HG02623 (cell line): ENCODE measurements around the gene NFATC1.

Experiments
- ATAC-seq: cut with Tn5 transposase; IDR thresholded peaks from one replicate; pipeline ENCODE4 v1.9.1; 2021; ENCODE audit warnings: moderate library complexity; ENCODE audit not compliant: unreplicated experiment

The NFATC1 gene

DNA sequence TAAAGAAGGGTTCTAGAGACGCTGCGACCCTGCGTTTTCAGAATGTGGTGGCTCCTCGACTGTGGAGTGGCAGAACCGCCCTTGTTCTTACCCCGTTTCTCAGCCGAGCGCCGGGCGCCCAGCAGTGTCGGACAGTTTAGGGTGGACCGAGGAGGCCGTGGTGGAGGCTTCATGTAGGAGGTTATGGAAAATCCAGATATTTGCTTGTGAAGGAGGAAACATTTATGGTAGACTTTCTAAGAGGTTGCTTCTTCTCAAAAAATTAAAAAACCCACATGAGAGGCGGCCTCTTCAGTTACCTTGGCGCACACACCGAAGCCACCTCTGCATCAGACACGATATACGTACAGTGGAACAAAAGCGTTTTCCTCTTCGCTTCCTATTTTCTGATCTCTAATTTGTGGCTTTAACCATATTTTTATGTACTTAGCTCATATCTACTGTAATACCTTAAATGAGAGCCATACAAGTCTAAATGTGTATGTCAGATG is 120.8 kb downstream of the NFATC1 start:
- no peak for ATAC-seq

DNA sequence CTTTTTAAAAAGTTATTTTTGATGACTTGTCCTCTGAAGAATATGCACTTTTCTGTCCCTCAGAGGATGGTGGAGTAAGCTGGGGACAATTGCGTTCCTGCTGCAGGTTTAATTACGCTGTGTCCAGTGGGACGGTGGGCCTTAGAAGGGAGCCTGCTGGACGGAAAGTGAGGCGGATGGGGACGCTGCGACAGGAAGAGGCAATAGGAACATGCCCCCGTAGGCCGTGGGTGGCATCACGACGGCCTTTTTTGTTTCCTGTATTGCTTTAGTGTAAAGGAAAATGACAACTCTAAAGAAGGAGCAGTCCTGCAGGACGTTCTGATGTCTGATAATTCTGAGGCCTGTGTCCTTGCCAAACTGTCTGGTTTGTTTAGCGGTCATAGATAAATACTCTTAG is 121.6 kb downstream of the NFATC1 start:
- no peak for ATAC-seq

DNA sequence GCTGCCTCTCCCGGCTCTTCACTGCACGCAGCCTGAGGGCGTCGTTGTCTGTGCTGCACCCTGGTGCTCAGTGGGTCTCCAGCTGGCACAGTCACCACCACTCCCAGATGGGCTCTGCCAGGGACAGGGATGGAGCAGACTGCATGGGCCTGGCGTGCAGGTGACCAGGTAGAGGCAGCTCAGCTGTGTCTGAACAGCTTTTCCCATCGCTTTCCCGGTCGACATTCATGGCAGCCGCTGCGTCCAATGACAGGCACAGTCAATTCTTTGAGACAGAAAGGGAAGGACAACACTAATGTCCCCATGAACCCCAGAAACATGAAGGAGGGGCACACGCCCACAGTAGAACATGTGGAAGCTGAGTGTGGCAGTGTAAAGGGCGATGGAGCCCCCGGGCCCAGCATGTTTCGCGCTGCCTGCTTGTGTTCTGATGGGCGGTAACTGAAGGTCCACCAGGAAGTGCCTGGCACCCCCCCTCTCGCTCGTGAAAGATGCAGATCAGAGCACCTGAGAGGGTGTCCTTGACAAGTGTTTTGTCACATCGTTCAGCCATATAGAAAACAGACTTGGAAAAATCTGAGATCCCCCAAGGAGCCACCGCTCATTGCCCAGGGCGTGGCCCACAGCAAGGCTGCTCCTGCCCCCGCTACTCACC is 122.4 kb downstream of the NFATC1 start:
- ATAC-seq: no peak

DNA sequence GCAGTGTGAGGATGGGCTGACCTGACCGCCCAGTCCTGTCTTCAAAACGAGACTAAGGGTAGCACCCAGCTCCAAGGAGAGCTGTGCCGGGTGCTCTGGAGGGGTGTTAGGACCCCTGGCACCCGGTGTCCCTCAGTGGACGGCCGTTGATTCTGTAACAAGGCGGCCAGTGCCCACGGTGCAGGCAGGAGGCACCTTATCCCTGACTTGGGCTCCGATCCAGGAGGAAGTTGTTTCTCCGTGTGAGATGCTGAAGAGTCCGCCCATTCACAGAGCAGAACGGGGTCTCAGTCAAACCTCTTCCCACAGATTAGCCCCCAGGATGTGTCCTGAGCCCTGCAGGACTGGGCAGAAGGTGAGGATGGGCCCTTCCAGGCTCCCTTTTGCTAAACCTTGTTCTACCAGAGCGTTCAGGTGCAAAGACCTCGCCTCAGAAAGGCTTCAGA is 123.0 kb downstream of the NFATC1 start:
- ATAC-seq: no peak

DNA sequence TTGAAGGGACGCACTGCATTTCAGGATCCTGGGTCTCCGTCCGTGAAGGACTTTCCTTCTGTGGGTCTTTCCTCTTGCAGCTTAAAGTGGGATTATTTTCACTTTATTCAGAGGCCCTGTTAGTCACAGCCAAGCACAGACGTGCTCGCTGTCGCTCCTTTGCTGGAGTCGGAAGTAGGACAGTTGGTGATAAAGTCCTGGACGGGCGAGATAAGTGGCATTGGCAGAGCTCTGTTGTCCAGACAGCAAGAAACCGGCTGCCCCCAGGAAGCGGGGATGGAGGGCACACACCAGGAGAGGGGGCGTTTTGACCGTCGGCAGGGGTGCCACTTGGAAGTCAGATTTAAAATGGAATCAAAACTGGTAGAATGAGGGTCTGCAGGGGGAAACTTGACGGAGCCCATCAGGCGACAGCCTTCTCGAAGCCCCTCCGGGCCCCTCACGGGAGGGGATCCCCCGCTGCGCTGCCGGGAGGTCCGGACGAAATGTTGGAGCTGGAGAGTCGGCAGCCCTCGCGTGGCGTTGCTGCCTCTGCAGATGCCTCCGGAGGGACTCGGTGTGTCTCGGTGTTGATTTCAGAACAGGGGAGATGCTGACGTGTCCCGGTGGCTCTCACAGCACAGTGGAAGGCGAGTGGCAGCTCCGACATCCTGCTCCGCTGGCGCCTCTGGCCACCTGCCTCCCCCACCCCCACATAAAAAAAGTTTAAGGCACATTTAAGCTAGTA is 124.2 kb downstream of the NFATC1 start:
- no peak for ATAC-seq

DNA sequence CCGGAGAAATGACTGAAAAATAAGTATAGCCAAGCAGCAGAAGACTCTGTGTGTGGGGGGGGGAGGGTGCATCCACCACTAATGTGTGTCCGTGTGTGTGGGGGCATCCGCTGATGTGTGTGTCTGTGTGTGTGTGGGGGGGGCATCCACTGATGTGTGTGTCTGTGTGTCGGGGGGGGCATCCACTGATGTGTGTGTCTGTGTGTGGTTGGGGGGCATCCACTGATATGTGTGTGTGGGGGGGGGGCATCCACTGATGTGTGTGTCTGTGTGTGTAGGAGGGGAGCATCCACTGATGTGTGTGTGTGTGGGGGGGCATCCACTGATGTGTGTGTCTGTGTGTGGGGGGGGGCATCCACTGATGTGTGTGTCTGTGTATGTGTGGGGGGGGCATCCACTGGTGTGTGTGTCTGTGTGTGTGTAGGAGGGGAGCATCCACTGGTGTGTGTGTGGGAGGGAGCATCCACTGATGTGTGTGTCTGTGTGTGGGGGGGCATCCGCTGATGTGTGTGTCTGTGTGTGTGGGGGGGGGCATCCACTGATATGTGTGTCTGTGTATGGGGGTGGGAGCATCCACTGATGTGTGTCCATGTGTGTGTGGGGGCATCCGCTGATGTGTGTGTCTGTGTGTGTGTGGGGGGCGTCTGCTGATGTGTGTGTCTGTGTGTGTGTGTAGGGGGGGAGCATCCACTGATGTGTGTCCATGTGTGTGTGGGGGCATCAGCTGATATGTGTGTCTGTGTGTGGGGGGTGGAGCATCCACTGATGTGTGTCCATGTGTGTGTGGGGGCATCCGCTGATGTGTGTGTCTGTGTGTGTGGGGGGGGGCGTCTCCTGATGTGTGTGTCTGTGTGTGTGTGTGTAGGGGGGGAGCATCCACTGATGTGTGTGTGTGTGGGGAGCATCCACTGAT is 125.0 kb downstream of the NFATC1 start:
- ATAC-seq: no peak

DNA sequence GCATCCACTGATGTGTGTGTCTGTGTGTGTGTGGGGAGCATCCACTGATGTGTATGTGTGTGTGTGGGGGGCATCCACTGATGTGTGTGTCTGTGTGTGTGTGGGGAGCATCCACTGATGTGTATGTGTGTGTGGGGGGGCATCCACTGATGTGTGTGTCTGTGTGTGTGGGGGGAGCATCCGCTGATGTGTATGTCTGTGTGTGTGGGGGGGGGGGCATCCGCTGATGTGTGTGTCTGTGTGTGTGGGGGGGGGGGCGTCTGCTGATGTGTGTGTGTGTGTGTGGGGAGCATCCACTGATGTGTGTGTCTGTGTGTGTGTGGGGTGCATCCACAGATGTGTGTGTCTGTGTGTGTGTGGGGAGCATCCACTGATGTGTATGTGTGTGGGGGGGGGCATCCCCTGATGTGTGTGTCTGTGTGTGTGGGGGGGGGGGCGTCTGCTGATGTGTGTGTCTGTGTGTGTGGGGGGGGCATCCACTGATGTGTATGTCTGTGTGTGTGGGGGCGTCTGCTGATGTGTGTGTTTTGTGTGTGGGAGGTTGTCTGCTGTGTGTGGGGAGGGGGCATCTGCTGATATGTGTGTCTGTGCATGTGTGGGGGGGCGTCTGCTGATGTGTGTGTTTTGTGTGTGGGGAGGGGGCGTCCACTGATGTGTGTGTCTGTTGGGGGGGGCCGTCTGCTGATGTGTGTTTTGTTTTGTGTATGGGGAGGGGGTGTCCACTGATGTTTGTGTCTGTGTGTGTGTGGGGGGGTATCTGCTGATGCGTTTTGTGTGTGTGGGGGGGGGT is 125.9 kb downstream of the NFATC1 start:
- no peak for ATAC-seq

DNA sequence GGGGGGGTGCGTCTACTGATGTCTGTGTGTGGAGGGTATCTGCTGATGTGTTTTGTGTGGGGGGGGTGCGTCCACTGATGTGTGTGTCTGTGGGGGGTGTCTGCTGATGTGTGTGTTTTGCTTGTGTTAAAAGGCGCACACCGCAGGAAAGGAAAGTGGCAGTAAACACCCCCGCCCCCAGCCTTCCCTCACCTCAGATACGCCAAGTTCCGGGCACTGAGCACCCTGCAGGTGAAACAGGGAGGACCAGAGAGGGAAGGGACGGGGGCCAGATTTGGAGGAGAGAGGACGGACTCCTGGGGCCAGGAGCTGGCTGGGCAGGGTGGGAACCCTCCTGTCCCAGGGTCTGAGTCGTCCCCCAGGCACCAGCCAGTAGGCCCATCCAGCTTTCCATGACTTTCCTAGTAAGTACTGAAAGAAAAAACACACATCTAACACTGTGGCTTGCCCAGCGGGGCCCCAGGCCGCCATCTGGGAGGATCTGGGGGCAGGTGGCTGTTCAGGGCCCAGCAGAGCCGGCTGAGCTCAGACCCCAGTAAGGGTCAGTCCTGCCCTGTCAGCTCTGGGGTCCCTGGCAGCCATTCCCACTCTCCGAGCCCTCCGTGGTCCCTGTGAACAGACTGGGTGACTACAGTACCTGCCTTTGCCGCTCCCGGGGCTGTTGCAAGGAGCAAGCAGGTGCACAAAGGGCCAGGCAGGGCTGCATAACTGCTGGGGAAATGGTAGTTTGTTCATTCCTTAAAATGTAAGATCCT is 126.9 kb downstream of the NFATC1 start:
- peak; percentile 5 for ATAC-seq

DNA sequence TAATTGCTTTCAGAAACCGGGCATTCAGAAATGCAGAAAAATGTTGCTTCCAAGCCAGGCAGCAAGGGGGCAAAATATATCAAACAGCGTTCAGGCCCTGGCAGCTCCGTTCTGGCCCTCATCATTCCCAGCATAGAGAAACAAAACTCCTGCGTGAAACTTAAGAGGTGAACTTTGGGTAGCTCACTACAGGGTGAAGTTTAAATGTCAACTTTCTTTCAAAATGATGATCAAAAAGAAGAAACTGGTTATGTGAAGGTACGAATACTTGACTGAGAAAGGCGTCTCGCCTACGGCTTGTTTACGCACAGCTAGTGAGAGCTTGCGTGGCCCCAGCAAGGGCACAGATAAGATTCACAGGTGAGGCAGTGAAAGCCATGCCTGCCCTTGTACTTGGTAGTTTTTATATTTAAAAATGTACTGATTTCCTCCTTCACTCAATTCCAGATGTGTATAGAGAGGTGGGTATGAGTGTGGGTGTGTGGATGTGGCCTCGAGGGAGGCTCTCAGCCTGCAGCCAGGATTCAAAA is 127.5 kb downstream of the NFATC1 start:
- ATAC-seq: peak; percentile 26

DNA sequence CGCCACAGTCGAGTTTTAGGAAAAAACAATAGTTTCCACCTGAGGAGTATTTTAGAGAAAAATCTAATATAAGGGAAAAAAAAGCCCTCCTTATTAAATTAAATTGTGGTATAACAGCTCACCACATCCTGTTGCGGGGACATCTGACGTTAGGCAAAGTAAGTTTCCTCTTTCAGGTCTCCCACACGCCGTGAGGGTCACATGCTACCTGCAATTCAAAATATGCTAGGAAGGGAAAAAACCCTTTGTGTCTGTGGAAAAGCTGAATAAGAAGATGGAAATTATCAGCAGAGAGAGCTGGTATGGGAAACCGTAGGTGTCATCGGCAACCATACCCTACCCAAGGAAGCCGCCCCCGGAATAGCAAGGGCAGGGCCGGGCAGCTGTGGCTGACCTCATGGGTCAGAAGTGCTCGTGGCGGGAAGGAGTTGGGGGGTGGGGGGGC is 128.0 kb downstream of the NFATC1 start:
- ATAC-seq: peak; percentile 59

DNA sequence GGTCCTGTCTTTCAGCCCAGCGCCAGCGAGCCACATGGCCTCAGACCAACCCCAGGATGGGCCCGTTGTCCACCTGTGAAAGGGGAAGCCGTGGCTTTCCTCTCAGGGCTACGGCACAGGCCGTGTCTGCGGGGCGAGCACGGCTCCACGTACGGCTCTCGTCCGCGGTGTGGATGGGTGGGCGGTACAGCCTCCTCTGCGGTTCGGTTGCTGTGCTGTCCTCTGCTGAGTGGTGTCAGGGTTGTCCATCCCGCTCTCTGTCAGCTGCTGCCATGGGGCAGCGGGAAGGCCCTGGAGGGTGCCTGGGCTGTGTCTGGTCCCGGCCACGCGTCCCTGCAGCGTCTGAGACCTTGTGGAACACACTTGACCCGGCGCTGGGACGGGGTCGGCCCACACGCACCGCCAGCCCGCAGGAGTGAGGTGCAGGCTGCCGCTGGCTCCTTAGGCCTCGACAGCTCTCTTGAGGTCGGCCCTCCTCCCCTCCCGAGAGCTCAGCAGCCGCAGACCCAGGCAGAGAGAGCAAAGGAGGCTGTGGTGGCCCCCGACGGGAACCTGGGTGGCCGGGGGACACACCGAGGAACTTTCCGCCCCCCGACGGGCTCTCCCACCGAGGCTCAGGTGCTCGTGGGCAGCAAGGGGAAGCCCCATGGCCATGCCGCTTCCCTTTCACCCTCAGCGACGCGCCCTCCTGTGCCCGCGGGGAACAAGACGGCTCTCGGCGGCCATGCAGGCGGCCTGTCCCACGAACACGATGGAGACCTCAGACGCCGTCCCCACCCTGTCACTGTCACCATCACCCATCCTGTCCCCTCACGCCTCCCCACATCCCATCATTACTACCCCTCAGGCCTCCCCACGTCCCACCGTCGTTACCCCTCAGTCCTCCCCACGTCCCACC is 128.7 kb downstream of the NFATC1 start:
- peak; percentile 18 for ATAC-seq

DNA sequence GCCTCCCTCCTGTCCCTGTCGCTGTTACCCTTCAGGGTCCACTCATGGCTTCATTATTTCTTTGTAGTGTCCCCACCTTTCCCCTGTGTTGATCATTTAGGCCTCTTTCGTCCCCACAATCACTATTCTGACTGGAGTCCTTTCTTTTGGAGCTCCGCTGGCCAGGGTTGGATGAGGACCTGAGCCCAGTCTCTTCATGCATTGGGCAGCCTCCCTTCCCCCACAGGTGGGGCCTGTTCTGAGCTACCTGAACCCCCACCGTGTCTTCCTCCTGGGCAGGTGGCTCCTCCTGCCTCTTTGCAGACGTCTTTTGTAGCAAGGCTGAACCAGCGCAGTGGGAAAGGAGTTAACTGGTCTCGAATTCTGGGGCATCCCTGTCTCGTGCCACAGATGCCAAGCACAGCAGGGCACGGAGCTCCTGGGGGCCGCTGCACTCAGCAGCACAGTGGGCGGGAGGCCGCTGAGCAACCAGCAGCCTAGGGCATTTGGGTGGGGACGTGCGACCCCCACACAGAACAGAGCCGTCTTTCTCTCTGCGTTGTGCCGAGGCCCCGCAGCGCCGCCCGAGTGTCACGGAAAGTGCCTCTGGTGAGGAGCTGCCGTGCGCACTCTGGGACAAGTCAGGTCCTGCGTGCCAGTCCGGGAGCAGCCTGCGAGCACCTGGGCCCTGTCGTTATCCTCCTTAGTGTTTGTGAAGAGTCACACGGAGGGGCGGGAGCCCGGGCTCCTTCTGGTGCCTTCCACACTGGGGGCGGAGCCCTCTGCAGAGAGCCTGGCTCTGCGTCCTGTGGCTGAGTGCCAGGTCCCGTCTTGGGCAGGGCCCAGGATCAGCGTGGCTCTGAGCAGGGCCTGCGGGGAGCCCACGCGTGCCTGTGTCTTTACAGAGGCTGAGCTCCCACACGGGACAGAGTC is 130.1 kb downstream of the NFATC1 start:
- ATAC-seq: no peak

DNA sequence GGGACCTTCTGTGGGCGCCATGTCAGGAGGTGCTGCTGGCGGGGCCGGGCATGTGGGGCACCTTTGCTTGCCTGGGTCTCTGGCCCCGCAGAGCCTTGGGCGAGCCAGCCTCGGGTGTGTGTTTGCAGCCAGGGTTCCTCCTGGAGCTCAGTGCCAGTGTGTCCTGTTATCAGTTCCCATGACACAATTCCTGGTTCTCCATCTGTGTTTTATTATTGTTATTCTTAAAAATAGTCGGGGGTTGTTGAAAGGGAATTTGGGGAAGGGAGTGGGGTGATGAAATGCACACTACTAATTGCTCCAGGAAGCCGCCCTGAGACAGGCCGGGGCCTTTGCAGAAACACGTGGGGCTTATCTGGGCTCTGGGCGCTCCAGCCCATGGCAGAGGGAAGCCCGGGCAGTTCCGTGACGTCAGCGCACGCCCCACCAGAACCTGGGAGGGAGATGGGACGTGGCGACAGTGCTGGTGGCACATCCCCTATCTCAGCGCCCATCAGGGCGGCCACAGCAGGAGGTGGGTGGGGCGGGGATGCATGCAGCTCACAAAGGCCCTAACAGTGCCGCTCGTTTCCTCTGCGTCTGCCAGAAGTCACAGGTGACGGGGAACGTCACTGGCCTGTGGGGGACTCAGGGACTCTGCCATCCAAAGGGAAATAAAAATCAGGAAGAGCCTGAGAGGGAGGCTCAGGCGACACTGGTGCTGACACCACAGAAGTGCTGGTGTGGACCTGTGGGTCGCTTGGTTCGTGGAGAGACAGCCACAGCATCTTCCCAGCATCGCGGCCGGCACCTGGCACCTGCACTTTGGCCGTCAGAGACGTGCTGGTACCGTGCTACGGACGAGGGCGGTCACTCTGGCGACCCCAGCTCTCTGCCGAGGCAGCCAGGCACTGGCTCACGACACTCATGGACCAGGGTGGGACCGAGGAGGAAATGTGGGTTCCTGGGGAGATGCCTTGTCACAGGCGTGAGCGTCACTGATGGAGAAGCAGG is 131.0 kb downstream of the NFATC1 start:
- no peak for ATAC-seq

DNA sequence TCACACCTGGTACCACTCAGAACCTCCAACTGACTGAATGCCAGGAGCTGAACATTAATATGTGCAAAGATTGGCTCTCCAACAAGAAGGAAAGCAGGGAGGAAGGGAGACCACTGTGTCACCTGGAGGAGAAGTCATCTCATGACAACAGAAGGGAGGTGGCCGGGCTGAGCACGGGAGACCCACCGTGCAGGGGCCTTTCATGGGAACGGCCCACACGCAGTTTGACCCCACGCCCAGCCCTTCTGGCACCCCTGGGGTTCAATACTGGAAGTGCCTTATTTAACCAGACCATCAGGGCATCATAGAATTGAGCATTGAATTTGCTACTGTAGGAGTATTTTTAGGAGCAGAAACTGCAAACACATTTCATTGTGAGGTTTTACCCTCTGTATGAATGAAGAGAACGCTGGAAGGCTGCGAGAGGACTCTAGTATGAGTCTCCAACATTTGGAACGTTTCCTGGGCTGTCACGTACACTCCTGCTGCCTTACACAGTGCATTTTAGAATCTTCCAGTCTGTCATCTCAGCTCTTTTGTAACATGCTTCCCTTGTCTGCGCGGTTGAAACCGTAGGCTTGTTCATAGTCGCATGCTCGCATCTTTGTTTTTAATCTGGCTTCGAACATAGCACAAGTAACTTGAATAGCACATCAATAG is 132.1 kb downstream of the NFATC1 start:
- ATAC-seq: no peak

DNA sequence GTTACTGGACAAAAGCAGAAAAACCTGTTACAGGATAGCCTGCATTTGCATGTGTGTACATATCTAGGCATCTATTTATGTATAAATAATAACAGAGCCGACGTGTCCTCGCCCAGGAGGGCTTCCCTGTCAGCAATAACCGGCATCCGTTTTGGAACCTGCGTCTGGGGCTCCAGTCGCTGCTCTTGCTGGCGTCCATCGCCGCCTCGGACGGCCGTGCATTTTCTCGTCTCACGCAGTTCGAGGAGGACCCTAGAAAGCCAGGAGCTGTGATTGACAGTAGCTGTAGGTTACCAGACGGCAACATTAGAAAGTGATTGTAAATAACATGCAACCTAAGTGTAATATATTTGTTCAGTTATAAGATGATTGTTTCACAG is 132.6 kb downstream of the NFATC1 start:
- ATAC-seq: no peak

DNA sequence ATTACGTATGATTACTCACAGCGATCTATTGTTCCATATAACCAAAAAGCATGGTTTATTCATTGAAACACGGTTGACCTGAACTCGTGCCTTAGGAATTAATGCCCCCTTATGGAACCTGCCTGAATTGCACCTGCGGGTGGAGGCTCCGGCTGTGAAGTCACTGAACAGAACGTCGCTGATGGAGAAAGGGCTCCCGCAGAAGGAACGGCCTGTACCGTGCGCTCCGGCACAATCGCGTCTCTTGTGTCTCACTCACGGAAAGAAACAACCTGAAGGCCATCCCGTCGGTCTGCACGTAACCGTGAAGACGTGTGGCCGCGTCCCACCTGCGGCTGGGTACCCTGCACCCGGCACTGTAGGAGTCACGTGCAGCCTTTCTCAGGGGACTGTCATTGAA is 133.1 kb downstream of the NFATC1 start:
- no peak for ATAC-seq
